ENCODE data around the gene GATAD2A. TPM values are rescaled to one million over a fixed set of nuclear protein-coding genes. Genes with fewer than 3 reads are reported as not detected.
"Not testable (repeated sequence)": the region's sequence is repeated elsewhere in the genome, so short reads cannot be mapped to it uniquely, and the experiment has no call there.

The GATAD2A gene
- total RNA-seq, 1 experiment from 2014 or later = 31.3 TPM

DNA sequence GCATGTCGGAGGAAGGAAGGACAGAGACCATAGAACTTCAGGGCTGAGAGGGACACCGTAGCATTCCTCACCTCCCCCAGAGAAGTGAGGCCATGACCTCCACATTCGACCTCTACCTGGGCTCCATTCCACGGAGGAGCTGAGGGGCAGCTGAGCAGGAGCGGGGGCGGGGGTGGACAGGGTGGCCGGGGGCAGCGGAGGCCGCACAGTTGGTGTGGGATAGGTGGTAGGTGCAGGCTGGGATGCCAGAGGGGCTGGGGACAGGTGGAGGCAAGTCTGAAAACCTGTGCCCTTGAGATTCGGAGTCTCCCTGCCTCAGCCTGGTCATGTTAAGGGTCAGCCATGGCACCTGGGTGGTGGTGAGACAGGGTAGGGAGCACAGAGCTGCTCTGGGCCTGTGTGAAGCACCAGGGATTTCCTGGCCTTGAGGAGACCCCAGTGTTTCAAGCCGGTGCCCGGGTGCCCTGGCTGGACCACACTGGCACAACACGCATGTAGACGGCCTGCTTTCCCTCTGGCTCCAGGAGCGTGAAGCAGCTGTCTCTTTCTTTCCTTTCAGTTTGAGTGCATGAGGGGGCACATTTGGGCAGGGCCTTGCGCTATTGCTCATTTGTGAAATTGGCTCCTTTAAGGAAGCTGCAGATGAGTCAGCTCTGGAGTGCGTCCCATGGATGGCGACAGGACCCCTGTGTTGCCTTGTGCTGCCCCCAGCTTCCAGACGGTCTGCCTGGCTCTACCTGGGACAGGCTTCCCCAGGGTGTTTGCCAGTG is 58.1 kb downstream of the GATAD2A start:
- DNase-seq (ENCODE audit: extremely low read depth, low read depth) = no peak

DNA sequence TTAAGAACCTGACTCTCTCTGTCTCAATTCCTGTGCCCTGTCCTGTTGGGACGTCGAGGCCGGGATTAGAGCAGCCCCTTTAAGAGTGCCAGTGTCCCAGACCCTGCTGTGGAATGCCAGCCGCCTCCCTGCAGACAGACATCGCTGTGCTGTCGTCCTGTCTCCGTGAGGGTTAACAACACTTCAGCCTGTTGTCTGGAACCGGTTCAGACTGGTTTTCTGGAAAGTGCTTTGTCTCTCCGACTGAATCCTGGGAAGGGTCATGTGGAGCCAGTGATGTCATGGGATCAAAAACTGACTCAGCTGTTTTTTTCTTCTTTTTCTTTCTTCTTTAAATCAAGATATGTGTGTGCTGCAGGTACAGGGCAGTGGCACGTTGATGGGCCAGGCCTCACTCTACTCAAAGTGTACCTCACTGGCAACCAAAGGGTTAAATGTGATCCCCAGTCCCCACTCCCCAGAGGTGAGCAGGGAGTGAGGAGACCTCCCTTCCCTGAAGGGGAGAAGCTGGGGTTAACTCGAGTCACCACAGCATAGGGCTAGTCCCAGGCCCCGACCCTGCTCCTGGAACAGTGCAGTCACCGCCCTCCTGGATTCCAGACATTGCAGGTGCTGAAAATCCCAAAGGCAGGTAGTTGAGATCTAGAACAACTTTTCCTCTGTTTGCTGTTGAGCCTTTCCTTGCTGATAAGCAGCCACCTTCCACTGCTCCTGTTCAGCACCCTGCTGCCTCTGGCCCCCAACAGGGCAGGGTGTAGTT is 59.0 kb downstream of the GATAD2A start:
- DNase-seq (ENCODE audit: extremely low read depth, low read depth) = no peak

DNA sequence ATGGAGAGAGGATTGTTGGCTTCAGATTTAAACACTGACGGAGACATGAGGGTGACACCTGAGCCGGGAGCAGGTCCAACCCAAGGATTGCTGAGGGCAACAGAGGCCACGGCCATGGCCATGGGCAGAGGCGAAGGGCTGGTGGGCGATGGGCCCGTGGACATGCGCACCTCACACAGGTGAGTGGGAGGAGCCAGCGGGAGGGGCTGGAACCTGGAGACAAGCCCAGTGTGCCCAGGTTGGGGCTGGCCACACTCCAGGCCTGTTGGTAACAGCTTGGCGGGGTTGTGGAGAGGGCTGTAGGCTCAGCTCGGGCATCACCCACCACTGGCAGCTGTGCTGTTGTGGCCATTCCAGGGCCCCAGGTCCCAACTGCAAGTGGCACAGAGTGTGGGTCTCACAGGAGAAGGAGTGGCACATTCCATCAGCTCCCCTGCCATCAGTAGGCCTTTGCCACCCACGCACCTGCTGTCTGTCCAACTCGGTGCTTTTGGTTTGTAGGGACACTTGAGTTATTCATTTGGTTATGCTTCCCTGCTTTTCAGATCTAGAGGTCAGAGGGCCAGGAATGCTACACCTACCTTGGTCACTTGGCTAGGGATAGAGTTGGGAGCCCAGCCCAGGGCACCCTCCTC is 60.1 kb downstream of the GATAD2A start:
- DNase-seq (ENCODE audit: extremely low read depth, low read depth) = no peak

DNA sequence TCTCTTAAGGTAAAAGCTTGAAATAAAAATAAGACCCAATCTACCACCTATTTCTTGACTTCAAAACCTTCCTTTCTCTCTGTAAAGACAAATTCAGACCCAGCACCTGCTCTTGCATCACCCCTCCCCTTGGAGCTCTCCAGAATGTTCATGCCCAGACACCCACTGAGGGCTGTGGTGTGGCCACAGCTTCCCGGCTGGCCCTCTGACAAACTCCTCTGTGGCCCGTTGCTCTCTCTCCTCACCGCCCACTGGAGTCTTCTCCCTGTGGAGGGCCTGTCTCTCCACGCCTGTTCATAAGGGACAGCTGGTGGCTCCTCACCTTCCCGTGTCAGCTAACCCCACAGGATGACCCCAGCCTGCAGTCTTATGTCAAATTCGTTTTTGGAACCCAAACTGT is 60.7 kb downstream of the GATAD2A start:
- no peak for DNase-seq (ENCODE audit: extremely low read depth, low read depth)

DNA sequence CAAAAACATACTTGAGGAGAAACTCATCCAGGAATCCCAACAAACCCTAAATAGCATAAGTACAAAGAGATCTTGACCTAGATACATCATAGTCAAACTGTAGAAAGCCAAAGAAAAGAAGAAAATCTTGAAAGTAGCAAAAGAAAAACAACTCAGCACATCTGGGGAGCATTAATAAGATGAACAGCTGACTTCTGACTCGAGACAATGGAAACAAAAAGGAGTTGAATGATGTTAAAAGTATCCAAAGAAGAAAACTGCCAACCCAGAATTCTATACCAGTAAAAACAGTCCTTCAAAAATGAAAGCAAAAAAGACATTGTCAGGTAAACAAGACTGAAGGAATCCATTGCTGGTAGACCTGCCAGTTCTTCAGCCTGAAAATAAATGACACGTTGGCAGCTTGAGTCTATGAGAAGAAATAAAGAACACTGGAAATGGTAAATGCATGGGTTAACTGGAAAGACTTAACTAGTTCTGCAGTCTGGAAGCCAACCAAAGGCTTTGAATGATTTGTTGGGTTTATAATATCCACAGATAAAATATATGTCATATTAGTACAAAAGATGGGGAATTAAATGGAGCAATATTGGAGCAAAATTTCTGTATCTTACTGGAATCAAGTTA is 63.1 kb downstream of the GATAD2A start:
- DNase-seq (ENCODE audit: extremely low read depth, low read depth) = no peak

DNA sequence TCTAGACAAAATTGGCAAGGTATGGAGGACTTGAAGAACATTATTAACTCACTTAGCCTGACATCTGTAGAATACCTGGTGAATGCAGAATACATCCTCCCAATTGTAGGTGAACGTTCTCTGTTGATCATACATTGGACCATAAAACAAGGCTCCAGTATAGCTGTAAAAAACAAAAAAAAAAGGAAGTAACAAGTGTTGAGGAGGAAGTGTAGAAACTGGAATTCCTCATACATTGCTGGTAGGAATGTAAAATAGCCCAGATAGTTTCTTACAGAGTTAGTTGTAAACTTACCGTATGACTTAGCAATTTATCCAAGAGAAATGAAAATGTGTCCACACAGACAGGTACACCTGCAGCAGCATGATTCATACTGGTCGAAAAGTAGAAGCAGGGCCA is 65.1 kb downstream of the GATAD2A start:
- no peak for DNase-seq (ENCODE audit: extremely low read depth, low read depth)

DNA sequence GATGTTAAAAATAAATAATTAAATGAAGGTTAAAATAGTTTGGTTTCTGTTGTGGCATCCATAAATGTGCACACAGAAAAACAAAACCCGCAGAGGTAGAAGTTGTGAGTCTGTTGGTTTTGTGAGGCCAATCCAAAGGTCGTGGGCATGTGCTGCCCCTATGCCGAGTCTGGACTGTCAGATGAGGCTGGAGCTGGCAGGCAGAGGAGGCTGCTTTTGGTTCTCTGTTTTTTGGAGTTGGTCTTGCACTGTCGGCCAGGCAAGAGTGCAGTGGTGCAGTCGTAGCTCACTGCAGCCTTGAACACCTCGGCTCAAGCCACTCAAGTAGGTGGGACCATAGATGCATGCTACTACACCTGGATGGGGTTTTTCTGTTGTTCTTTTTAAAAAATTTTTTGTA is 66.2 kb downstream of the GATAD2A start:
- no peak for DNase-seq (ENCODE audit: extremely low read depth, low read depth)

DNA sequence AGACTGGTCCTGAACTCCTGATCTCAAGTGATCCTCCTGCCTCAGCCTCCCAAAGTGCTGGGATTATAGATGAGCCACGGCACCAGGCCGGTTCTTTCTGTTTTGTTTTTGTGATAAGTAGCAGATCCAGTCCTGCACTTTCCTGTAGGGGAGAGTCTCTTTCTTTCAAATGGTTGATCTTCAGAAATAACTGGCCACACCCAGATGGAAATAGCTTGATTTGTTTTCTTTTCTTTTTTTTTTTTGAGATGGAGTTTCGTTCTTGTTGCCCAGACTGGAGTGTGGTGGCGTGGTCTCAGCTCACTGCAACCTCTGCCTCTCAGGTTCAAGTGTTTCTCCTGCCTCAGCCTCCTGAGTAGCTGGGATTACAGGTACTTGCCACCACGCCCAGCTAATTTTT is 66.6 kb downstream of the GATAD2A start:
- not testable (repeated sequence) for DNase-seq (ENCODE audit: extremely low read depth, low read depth)

DNA sequence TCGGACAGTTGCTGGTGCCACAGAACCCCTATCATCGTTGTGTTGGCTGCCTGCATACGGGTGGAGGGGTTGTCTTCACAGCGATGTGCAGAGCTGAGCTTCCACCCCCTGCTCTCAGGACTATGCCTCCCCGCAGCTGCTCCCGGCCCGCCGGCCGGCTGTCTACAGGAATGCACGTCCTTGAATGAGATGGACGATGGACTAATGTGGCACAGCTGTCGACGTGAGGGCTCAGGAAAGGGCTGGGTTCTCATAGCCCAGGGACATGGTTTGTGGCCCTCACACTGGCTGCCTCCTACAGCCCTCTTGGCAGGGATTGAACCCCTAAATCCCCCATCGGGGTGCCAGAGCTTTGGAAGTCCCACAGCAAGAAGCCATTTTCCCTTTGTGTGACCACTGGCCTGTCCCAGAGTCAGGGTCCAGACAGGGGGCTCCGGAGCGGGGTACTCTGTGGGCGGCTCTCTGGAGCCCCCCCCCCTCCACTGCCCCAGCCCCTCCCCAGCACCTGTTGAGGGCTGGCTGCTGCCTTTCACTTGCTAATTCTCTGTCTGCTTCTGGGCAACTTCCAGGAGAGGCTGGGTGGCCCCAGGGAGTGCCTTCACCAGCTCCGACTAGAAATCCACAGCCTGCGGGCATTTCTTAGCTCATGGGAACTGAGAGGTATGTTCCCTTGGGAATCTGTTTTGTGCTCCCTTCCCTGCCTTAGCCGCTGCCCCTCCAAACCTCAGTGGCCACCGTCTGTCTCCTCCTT is 69.7 kb downstream of the GATAD2A start:
- DNase-seq (ENCODE audit: extremely low read depth, low read depth) = no peak

DNA sequence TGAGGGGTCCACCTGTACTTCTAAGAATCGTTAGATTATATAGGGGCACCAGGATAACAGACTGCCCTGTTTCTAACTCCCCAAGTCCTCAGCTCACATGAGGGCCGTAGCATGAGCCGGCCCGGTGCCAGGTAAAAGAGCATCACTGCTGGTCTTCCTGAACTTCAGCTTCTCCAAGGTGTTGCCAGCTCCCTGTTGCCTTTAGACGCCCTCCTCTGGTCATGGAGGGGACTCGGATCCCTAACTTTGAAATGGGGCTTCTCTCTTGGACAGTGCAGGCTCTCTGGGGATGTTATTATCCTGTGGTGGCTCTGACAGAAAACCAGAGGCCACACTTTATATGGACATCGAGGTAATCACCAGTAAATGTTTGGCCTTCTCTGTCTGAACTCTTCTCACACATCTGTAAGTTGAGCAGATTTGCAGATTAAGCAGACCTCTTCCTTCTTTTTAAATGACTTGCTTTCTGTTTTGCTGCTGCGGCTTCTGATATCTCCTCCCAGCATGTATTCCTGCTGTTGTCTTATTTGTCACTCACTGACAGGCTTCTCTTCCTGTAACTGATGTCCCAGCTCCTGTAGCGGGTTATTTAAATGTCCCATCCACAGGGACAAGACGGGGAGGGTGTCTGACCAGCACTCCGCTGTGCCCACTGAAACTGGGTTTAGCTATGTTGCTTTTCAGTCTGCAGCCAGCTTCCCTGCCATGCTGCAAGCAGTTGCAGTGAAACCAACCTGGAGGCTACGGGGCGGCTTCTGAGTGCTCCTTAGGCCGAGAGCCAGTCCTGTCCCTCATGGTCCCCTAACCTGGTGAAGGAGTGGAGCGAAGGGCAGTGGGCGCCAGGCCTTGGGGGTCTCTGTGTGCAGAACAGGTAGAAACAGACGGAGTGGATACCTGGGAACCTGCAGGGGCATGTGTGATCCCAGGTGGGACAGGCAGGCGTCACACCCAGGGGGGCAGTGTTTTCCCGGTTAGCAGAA is 70.7 kb downstream of the GATAD2A start:
- no peak for DNase-seq (ENCODE audit: extremely low read depth, low read depth)

DNA sequence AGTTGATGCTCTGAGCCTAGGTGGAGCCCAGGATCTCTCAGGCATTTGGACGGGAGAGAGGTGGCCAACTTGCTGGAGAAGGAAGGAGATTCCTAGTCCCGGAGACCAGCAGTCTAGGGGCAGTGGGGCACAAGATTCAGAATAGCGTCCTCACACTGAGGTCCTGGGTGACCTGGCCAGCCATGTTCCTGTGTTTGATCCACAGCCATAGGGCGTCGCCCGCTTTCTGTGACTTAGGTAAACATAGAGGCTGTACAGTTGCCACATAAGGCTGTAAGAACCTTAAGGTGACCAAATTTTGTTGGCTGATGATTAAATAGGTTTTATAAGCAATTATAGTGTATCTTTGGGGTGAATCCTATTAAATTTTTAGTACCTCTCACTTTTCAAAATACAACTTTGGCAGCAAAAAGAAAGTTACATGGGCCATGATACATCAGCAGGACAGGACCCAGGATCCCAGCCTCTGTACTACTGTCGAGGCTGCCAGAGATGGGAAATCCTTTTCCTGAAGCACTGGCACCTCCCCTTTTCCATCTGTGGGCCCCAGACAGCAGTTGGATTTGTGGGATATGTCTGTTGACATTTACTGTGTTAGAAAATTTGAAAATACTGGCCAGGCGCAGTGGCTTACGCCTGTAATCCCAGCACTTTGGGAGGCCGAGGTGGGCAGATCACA is 72.4 kb downstream of the GATAD2A start:
- DNase-seq (ENCODE audit: extremely low read depth, low read depth) = no peak

DNA sequence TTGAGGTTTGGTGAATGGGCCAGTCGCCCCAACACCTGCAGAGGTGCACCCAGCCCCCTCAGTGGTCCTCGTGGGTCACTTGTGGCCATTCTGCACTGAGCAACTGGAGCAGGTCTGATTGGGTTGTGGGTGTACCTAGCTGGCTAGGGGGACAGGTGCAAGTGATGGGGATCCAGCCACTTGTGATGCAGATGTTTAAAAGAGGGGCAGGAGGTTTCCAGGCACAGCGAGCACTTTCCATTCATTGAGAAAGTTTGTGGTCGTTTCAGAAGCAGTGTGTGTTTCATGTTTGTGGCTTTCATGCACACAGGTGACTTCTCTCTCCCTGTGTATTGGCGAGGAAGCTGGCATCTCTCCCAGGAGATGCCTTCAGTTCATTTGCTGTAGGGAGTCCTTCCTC is 75.2 kb downstream of the GATAD2A start:
- no peak for DNase-seq (ENCODE audit: extremely low read depth, low read depth)

DNA sequence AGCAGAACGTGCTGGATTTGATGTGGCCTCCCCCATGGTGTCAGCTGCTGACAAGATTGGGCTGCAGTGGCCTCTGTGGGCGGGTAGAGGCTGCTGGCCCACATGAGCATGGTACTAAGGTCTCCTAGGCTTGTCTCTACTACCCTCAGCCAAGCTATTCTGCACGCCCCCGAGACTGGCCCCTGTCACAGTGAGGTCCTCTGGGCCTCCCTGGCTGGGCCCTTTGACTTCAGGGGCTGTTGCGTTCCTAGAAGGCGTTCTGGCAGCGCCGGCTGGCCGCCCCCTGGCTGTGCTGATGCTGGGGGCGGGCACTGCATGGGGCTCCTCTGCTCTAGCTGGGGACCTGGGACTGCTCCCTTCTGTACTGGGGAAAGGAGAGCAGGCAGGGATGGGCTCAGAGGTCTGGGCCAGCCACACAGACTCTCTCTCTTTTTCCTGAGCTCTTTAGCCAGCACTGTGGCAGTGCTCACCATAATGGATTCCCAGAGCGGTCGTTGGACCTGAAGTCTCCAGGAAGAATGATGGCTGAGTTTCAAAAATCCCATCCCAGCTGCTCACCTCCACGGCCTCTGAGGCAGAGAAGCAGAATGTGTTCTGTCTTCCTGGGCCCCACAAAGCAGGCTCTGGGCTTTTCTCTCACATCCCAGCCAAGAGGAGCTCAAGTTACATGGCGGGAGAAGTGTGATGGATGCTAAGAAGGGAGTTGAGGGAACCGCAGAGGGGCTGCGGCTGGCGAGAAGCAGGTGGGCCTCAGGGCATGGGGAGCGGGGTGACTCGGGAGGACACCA is 77.5 kb downstream of the GATAD2A start:
- DNase-seq (ENCODE audit: extremely low read depth, low read depth) = no peak

DNA sequence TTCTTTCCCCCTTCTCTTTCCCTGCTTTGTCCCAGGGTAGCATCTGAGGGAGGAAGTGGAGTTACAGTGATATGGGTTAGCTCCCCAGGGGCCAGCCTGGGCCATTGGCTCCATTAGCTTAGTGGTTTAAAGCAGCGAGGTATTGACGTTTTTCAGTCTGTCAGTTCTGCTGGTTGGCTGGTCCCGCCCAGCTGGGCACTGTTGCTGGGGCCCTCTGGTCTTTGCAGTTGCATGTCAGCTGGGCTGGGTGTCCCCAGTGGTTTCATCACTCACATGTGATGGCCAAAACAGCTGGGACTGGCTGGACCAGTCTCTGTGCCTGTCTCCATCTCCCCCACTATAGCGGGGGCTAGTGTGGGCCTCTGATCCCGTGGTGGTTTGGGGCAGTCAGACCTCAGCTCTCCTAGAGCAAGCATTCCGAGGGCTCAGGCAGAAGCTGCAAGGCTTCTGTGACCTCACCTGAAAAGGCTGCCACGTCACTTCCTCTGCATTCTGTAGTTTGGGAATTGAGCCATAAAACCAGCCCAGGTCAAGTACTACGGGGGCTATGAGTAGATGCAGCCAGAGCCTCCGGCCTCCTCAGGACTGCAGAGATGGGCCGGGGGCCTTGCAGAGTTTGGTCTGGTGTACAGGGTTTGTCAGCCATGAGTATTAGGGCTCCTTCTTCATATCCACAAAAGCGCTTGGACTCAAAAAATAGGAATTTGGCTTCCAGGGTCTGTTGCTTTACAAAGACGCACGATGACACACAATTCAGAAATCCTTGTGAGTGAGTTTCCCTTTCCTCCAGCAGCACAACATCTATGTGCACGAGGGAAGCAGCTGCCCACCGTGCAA is 79.9 kb downstream of the GATAD2A start:
- DNase-seq (ENCODE audit: extremely low read depth, low read depth) = no peak

DNA sequence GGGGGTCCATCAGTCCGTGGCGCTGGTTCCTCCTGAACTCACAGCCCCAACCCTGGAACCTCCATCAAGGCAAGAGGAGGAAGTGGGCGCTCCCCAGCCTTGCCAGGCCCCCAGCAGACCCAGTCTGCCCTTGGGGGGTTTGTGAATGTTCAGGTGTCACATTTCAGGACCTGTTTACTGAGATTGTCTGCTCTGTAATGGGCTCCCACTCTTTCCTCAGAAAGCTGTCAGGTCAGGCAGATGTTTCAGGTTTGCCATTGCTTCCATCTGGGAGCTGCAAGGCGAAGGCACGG is 80.5 kb downstream of the GATAD2A start:
- no peak for DNase-seq (ENCODE audit: extremely low read depth, low read depth)

DNA sequence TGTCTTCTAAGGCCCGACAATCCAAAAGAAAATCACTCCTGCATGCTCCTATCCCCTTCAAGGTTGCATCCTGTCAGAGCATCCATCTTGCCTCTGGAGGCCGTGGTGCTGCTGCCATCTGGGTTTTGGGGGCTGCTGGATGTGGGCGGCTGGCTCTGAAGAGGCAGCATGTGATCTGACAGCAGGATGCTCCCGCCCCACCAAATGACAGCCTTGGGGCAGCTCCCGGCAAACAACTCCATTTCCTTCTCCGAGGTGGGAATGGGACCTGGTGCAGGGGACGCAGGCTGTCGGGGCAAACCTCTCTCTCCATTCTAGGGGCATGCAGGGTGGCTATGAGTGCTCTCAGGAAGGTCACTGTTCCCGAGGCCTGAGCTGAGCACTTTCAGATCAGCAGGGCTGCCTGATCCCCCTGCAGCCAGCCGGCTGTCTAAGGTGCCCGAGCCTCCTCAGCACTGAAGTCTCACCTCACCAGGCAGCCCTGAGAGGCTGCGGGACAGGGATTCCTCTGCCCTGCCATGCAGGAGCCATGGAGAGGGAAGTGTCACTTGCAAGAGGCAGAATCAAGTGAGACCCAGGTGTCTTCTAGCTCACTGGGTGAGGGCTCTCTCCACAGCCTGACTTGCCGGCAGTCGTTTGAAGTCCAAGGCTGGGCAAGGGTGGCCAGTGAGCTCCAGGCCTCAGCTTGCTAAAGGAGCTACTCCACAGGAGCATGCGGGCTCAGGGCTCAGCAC is 81.0 kb downstream of the GATAD2A start:
- DNase-seq (ENCODE audit: extremely low read depth, low read depth) = no peak

All from NCI-H460 (cell line).